ENCODE data around the gene TOX3. TPM values are rescaled to one million over a fixed set of nuclear protein-coding genes. Genes with fewer than 3 reads are reported as not detected.
A peak's percentile ranks its signal among the peaks of the same experiment; 100 is the strongest.

The TOX3 gene
- total and polyA plus RNA-seq, 2 of the 8 experiments (the other 6 are each of a cell fraction or from before 2014, with no cell fraction given) = 16.7 to 31.2 TPM

GRCh38 chr16:52526116-52526828 lies 20.7 kb downstream of the TOX3 start:
- Histone ChIP-seq H3K4me3 (ENCODE audit: extremely low read depth in 1 of 4, insufficient read depth in 2 of 4, low read depth in 3 of 4, low read length in 4 of 4) (peak overlapping the region in 1 of 4 experiments; percentile 25; a peak in 2 of 8 replicates), H3K36me3 (ENCODE audit: control insufficient read depth in 2 of 4, insufficient read depth in 4 of 4, low read length in 3 of 4) (peaks cover 0 to 4% (median 1%) of the 10 kb centered on the region in 4 experiments; a peak in 2 of 8 replicates), H4K5ac (ENCODE audit: insufficient read length, low read depth, low read length) (no peak overlapping the region), H3K4ac (replicated peaks; ENCODE audit: insufficient read length, low read depth, low read length) (no peak overlapping the region), H2AK5ac (ENCODE audit: low read depth, low read length) (no peak overlapping the region), H3K18ac (ENCODE audit: extremely low read depth, low read length) (no peak overlapping the region), H3K23ac (ENCODE audit: insufficient read length) (no peak overlapping the region), H2BK5ac (ENCODE audit: low read depth, low read length) (no peak overlapping the region), H2AFZ (ENCODE audit: low read length) (no peak overlapping the region), H3K23me2 (ENCODE audit: low read depth, low read length) (peaks cover 3% of the 10 kb centered on the region; the same call in 1 of the 2 replicates), H2BK15ac (ENCODE audit: low read length) (no peak overlapping the region), H3K27ac (ENCODE audit: low read depth, low read length) (0 out of 2 replicates have a peak overlapping the region, but pooled peaks have one; percentile 35), H3K79me1 (ENCODE audit: low read depth, low read length) (peaks cover 9% of the 10 kb centered on the region), H3K9me3 (ENCODE audit: insufficient read depth in 2 of 2, low read depth in 1 of 2, low read length in 1 of 2) (no peaks in the 10 kb centered on the region), H3K14ac (ENCODE audit: insufficient read length) (no peak overlapping the region), H3K79me2 (ENCODE audit: control insufficient read depth in 1 of 2, insufficient read depth in 2 of 2, low read length in 2 of 2) (peaks cover 3 to 88% of the 10 kb centered on the region in 2 experiments; a peak in 3 of 4 replicates), H3K56ac (replicated peaks; ENCODE audit: insufficient read length, low read depth, low read length) (no peak overlapping the region), H4K8ac (ENCODE audit: extremely low read depth, insufficient read depth, low read length) (no peak overlapping the region), H3K27me3 (replicated peaks in 1 of 4; ENCODE audit: control insufficient read depth in 3 of 4, extremely low read depth in 1 of 4, insufficient read depth in 3 of 4, low read length in 3 of 4) (no peaks in the 10 kb centered on the region), H2BK20ac (ENCODE audit: low read length) (no peak overlapping the region), H3K9ac (replicated peaks in 1 of 4; ENCODE audit: extremely low read depth in 1 of 4, low read depth in 3 of 4, low read length in 3 of 4) (no peak overlapping the region), H4K91ac (replicated peaks; ENCODE audit: insufficient read length, low read length) (no peak overlapping the region), H4K20me1 (replicated peaks in 1 of 2; ENCODE audit: control insufficient read depth in 1 of 2, insufficient read depth in 2 of 2, low read length in 2 of 2) (peaks cover 0 to 3% of the 10 kb centered on the region in 2 experiments), H3K4me1 (replicated peaks in 1 of 4; ENCODE audit: control insufficient read depth in 3 of 4, insufficient read depth in 4 of 4, low read length in 3 of 4) (peaks cover 5 to 32% (median 24%) of the 10 kb centered on the region in 4 experiments; a peak in 6 of 7 replicates), H2BK12ac (ENCODE audit: low read depth, low read length) (no peak overlapping the region), H2BK120ac (replicated peaks; ENCODE audit: low read depth, low read length) (no peak overlapping the region), H3K4me2 (ENCODE audit: insufficient read depth in 1 of 2, low read depth in 2 of 2, low read length in 2 of 2) (peak overlapping the region; percentile 44 to 56; a peak in 3 of 4 replicates)
- WGBS, 2 experiments (ENCODE audit: extremely low coverage in 1 of 2, insufficient coverage in 1 of 2, insufficient read length in 1 of 2, insufficient replicate concordance in 2 of 2, low coverage in 1 of 2, low lambda C conversion rate in 2 of 2, missing lambda C conversion rate in 1 of 2) = 59% methylated on average over 8 of the region's 8 CpGs; no CpG with 5 or more reads in 1 of the 2 experiments
- no peak for TF ChIP-seq CEBPB (IDR thresholded peaks at IDR 0.05; ENCODE audit: low read depth, low read length)
- no peak for TF ChIP-seq RBBP5 (IDR thresholded peaks at IDR 0.05; ENCODE audit: borderline replicate concordance, low read depth, low read length)
- 0 out of 2 replicates have a peak, but pooled peaks have one; percentile 55 for TF ChIP-seq TEAD4 (IDR thresholded peaks at IDR 0.05; ENCODE audit: low read depth, low read length)
- POLR2A ChIA-PET (ENCODE audit: partially characterized antibody) = interaction anchor here (1.4 to 2.2 kb wide), 2 partner anchors 15 to 41 kb away, joined by 3 to 7 read pairs; no protein-coding TSS in a partner anchor
- DNase-seq (ENCODE audit: low read depth in 1 of 2, low spot score in 2 of 2) = no peak
- CTCF ChIA-PET (ENCODE audit: partially characterized antibody) = interaction anchor here (1.5 kb wide), 1 partner anchor 456 kb away, joined by 3 read pairs; no protein-coding TSS in a partner anchor
- FAIRE-seq = peak; percentile 75

Data from H1 (cell line).